SKM-1 treated with dmso at 0.1 percent for 144 hours (cell line): ENCODE results near the gene DGKQ.

Experiments
- DNase-seq: peaks from one replicate; lab custom pipeline; 2025; ENCODE audit not compliant: unreplicated experiment; lab: John Stamatoyannopoulos, UW

The DGKQ gene, protein sequence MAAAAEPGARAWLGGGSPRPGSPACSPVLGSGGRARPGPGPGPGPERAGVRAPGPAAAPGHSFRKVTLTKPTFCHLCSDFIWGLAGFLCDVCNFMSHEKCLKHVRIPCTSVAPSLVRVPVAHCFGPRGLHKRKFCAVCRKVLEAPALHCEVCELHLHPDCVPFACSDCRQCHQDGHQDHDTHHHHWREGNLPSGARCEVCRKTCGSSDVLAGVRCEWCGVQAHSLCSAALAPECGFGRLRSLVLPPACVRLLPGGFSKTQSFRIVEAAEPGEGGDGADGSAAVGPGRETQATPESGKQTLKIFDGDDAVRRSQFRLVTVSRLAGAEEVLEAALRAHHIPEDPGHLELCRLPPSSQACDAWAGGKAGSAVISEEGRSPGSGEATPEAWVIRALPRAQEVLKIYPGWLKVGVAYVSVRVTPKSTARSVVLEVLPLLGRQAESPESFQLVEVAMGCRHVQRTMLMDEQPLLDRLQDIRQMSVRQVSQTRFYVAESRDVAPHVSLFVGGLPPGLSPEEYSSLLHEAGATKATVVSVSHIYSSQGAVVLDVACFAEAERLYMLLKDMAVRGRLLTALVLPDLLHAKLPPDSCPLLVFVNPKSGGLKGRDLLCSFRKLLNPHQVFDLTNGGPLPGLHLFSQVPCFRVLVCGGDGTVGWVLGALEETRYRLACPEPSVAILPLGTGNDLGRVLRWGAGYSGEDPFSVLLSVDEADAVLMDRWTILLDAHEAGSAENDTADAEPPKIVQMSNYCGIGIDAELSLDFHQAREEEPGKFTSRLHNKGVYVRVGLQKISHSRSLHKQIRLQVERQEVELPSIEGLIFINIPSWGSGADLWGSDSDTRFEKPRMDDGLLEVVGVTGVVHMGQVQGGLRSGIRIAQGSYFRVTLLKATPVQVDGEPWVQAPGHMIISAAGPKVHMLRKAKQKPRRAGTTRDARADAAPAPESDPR

DNA sequence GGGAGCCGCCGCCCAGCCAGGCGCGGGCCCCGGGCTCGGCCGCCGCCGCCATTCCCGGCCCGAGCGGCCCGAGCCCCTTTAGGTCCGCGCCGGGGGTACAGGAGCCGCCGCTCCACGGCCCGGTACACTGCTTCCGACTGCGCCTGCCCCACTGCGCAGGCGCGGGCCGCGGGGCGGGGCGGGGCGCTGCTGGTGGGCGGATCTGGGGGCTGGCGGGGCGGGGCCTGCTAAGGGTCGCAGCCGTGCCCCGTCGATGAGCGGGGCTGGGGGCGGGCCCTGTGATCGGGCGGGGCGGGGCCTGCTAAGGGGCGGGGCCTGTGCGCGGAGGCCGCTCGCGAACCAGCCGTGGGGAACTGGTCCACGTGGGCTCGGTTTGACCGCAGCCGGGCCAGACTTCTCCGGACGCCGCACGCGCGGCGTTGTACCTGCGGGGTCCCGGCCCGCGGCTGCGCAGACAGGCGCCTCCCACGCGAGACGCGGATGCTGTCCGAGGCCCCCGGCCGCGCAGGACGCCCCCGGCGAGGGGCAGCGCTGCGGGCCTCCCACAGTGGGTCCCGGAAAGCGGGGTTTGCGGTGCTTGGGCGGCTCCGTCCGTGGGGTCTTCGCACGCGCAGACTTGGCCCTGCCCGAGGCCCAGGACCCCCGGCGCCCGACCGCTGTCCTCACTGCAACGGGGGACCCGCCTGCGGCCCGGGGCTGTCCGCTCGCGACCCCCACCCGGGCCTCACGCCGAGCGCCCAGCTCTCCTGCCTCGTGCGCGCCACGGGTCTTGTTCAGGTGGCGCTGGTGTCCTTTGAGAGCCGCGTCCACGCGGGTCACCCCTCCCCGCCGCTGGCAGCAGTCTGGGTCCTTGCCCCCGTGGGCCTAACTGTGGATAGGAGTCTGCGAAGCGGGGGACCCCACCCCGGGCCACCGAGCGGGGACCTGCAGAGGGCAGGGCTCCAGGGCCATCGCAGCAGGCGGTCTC lies at the start of gene DGKQ:
DGKQ (minus strand) TSS at position 139 of the 967 bp plus-strand sequence; CDS start at position 52, 87 bp downstream.
- peak; percentile 76 for DNase-seq

- DNase-seq: no peak
These were observed 49.3 kb upstream of the DGKQ start for GRCh38 chr4:1022739-1023066.

DNA sequence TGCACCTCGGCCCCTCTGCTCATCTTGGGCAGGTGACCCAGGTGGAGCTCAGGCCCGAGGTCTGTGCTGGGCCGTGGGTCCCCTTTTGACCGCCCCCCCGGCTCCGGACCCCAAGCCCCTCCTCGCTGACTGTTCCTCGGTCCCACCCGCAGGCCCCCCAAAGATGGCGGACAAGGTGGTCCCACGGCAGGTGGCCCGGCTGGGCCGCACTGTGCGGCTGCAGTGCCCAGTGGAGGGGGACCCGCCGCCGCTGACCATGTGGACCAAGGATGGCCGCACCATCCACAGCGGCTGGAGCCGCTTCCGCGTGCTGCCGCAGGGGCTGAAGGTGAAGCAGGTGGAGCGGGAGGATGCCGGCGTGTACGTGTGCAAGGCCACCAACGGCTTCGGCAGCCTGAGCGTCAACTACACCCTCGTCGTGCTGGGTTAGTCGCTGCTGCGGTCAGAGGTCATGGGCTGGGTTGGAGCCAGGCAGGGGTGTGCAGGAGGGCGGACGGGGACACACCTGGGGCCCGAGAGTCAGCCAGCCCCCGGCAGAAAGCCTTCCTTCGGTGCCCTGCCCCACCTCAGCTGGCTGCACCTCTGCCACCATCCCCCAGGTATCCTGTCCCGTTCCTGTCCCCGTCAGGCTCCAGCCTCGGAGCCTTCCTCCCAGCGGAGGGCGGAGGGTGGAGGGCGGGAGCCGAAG lies 48.8 kb upstream of the DGKQ start:
- no peak for DNase-seq

GRCh38 chr4:1021386-1022050 lies 48.1 kb upstream of the DGKQ start:
- no peak for DNase-seq

DNA sequence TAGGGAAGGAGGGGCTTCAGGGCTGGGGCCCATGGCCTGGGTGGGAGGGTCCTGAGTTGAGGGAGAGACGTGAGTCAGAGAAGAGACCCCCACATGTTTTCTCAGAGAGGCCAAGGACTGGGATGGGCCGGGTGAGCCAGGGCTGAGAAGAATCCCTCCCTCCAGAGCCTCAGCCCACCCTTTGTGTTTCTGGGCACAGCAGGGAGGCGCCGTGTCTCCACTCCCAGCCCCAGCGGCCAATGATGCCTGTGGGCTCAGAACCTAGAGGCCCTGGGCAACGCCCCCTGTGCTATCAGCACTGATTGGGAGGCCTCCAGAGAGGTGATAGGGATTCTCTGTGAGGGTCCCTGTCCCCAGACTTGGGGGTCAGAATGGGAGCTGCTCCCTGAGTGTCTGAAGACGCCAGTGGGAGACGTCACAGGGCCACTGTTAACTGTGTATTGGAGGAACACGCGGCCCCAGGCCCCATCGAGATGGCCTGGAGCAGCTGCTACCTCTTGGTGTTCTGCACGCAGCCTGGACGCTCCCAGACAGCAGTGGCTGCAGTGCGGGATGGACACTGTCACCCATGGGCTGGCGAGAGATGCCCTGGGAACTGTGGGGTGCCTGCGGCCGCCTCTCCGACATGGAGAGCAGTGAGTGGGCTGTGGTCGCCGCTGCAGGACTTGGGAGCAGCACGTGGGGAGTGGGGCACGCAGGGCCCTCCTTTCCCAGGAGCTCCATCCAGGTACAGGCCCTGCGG lies 46.5 kb upstream of the DGKQ start:
- DNase-seq: no peak

DNA sequence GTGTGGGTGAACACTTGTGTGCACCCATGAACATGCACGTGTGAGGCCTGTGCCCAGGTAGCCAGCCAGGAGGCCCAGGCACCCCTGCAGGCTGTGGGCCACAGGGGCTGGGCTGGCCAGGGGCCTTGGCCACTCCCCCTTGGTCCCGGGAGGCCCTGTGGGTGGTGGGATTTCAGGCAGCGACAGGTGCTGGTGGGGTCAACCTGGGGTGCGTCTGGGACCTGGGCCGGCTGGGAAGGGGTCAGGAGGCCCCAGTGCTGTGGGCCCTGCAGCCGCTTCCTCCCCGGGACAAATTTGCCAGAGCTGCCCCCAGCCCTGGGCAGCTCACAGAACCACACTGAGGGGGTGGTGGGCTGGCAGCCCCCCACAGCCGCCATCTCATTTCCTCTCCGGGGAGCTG lies 46.0 kb upstream of the DGKQ start:
- DNase-seq: no peak

DNA sequence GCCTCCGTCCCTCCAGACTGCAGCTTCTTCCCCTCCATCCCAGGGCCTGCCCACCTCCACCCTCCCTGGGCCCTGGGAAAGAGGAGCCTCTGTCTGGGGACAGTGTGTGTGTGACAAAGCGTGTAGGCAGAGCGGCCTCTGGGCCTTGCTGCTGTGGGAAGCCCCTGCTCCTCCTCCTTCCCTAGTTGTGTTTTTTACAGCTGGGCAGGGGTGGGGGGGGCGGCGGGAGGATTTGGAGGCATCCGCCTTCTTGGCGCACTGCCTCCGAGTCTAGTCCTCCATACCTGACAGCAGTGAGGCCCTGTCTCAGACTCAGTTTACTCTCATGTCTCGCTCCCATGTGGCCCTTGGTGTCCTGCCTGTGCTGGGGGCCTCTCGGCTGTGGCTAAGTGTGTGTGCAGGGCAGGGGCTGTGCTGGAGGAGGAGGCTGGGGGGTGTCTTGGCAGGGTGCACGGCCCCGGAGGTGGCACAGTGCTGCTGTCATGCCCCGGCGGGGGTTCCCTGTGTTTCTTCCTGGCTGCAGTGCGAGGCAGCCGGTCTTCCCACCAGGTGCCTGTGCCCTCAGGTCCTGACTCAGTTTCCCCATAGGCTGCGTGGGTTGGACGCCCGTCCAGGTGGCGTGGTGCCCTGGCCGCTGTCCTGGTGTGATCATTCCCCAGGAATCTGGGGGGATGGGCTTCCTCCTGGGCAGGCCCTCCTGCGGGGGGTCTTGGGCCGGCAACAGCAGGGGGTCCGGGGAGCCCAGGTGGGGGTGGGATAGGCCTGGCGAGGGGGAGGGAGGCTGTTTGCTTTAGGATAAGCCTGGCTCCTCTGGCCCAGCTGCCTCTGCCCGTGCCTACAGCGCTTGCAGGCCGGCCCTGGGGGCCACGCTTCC lies 45.0 kb upstream of the DGKQ start:
- DNase-seq: no peak

- DNase-seq: no peak
These were observed 44.3 kb upstream of the DGKQ start for GRCh38 chr4:1017706-1018105.

- DNase-seq: no peak
These were observed 43.8 kb upstream of the DGKQ start for GRCh38 chr4:1017211-1017610.

DNA sequence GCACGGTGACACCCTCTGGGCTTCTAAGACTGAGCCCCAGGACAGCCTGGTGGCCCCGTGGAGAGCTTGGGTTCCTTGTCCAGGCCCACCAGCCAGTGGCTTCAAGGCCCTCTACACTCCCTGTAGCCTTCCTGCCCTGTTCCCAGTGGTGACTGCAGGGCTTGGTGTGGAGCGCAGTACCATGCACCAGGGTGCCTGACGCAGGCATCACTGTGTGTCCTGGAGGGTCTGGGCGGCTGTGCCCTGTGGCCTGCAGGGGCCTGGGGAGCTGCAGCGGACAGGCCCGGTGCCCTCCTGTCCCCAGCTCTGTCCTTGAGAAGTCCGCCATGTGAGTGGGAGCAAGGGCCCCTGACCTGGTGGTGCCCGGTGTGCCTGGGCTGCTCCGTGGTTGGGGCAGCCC lies 42.4 kb upstream of the DGKQ start:
- no peak for DNase-seq

- DNase-seq: no peak
These were observed 41.8 kb upstream of the DGKQ start for GRCh38 chr4:1015179-1015578.

DNA sequence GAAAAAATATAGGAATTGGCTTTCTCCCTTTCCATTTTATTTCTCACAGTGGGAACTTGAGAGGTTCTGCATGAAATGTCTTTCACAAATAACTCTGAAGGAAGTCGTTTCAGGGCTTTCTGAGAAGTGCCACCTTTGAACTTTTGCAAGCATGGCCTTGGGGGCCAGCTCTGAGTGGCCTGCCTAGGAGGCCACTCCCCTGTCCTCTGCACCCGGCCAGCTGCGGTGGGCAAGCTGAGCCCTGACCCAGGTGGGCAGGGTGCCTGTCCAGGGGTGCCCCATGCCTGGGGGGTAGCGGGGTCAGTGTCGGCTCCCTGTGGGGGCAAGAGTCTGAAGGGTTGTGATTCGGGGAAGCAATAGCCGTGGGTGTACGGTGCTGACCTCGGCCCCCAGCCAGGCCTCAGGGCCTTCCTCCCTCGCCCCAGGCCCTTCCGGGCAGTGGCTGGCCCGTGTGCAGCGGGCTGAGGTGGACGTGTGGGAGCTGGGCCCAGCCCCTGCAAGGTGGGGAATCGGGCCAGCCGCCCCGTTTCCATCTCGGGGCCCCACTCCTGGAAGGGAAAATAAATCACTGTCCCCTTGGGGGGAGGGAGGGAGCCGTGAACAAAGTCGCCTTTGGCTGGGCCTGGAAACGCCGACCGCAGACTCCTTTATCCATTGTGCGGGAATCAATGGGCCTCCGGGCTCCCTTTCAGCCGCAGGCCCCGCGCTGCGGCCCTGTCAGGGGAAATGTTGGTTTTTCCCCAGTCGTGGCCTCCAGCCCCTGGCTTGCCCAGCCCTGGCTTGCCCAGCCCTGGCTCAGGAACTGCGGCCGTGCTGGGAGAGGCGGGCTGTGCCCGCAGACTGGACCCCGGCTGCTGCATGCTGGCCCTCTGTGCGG lies 41.2 kb upstream of the DGKQ start:
- DNase-seq: no peak

GRCh38 chr4:1013225-1014073 lies 40.1 kb upstream of the DGKQ start:
- DNase-seq: no peak

- DNase-seq: peak; percentile 24
These were observed 38.8 kb upstream of the DGKQ start for GRCh38 chr4:1012034-1012739.

GRCh38 chr4:1011666-1012033 lies 38.3 kb upstream of the DGKQ start:
- no peak for DNase-seq
